ENCODE results near the gene TYW1.
"Not testable (repeated sequence)": the region's sequence is repeated elsewhere in the genome, so short reads cannot be mapped to it uniquely, and the experiment has no call there.

Gene TYW1

GRCh38 chr7:67091053-67091452, 94.4 kb downstream of the TYW1 start:
- WGBS (ENCODE audit: insufficient coverage, insufficient read length) = no CpG with 5 or more reads among the region's 2 CpGs
- H3K9me3 ChIP-seq (ENCODE audit: control insufficient read depth, insufficient read depth, low read length); H3K36me3 ChIP-seq (ENCODE audit: control insufficient read depth, insufficient read depth, low read length); H3K27me3 ChIP-seq (ENCODE audit: control insufficient read depth, insufficient read depth, low read length); DNase-seq (ENCODE audit: low read depth, low spot score); H3K4me1 ChIP-seq (ENCODE audit: control insufficient read depth, insufficient read depth, low read length); H3K27ac ChIP-seq (ENCODE audit: low read length); H3K4me3 ChIP-seq (ENCODE audit: low read length): not testable (repeated sequence)

- not testable (repeated sequence) for DNase-seq (ENCODE audit: low read depth, low spot score)
Measured at GRCh38 chr7:67098031-67098430, 101.4 kb downstream of the TYW1 start.

GRCh38 chr7:67099406-67099805, 102.8 kb downstream of the TYW1 start:
- not testable (repeated sequence) for H3K9me3 ChIP-seq (ENCODE audit: control insufficient read depth, insufficient read depth, low read length); H3K27me3 ChIP-seq (ENCODE audit: control insufficient read depth, insufficient read depth, low read length); H3K4me3 ChIP-seq (ENCODE audit: low read length); H3K36me3 ChIP-seq (ENCODE audit: control insufficient read depth, insufficient read depth, low read length); H3K4me1 ChIP-seq (ENCODE audit: control insufficient read depth, insufficient read depth, low read length); DNase-seq (ENCODE audit: low read depth, low spot score); H3K27ac ChIP-seq (ENCODE audit: low read length)
- WGBS (ENCODE audit: insufficient coverage, insufficient read length) = no CpG with 5 or more reads among the region's 5 CpGs

More at GRCh38 chr7:67098031-67098430, 101.4 kb downstream of the TYW1 start:
- H3K9me3 ChIP-seq (ENCODE audit: control insufficient read depth, insufficient read depth, low read length); H3K4me3 ChIP-seq (ENCODE audit: low read length); H3K36me3 ChIP-seq (ENCODE audit: control insufficient read depth, insufficient read depth, low read length); H3K27me3 ChIP-seq (ENCODE audit: control insufficient read depth, insufficient read depth, low read length); H3K4me1 ChIP-seq (ENCODE audit: control insufficient read depth, insufficient read depth, low read length); H3K27ac ChIP-seq (ENCODE audit: low read length): not testable (repeated sequence)
- WGBS (ENCODE audit: insufficient coverage, insufficient read length) = no CpG with 5 or more reads among the region's 1 CpG

- H3K9me3 ChIP-seq (ENCODE audit: control insufficient read depth, insufficient read depth, low read length); H3K4me1 ChIP-seq (ENCODE audit: control insufficient read depth, insufficient read depth, low read length); H3K27ac ChIP-seq (ENCODE audit: low read length); DNase-seq (ENCODE audit: low read depth, low spot score); H3K27me3 ChIP-seq (ENCODE audit: control insufficient read depth, insufficient read depth, low read length); H3K36me3 ChIP-seq (ENCODE audit: control insufficient read depth, insufficient read depth, low read length); H3K4me3 ChIP-seq (ENCODE audit: low read length): not testable (repeated sequence)
- no CpG with 5 or more reads among the region's 6 CpGs for WGBS (ENCODE audit: insufficient coverage, insufficient read length)
Measured at GRCh38 chr7:67100038-67100437, 103.4 kb downstream of the TYW1 start.

GRCh38 chr7:67100956-67101361, 104.3 kb downstream of the TYW1 start:
- no peak overlapping the region for H3K27ac ChIP-seq (ENCODE audit: low read length)
- WGBS (ENCODE audit: insufficient coverage, insufficient read length) = no CpG with 5 or more reads among the region's 4 CpGs

GRCh38 chr7:67104937-67105336, 108.3 kb downstream of the TYW1 start:
- H3K4me3 ChIP-seq (ENCODE audit: low read length); H3K4me1 ChIP-seq (ENCODE audit: control insufficient read depth, insufficient read depth, low read length); H3K36me3 ChIP-seq (ENCODE audit: control insufficient read depth, insufficient read depth, low read length); DNase-seq (ENCODE audit: low read depth, low spot score); H3K27ac ChIP-seq (ENCODE audit: low read length); H3K27me3 ChIP-seq (ENCODE audit: control insufficient read depth, insufficient read depth, low read length); H3K9me3 ChIP-seq (ENCODE audit: control insufficient read depth, insufficient read depth, low read length): not testable (repeated sequence)
- no CpG with 5 or more reads among the region's 4 CpGs for WGBS (ENCODE audit: insufficient coverage, insufficient read length)

More at GRCh38 chr7:67100956-67101361, 104.3 kb downstream of the TYW1 start:
- Histone ChIP-seq H3K4me1 (ENCODE audit: control insufficient read depth, insufficient read depth, low read length) (no peaks in the 10 kb centered on the region), H3K4me3 (ENCODE audit: low read length) (no peak overlapping the region), H3K36me3 (ENCODE audit: control insufficient read depth, insufficient read depth, low read length) (no peaks in the 10 kb centered on the region), H3K27me3 (ENCODE audit: control insufficient read depth, insufficient read depth, low read length) (no peaks in the 10 kb centered on the region), H3K9me3 (ENCODE audit: control insufficient read depth, insufficient read depth, low read length) (no peaks in the 10 kb centered on the region)
- DNase-seq (ENCODE audit: low read depth, low spot score) = no peak

- Histone ChIP-seq H3K27ac (ENCODE audit: low read length) (no peak overlapping the region), H3K27me3 (ENCODE audit: control insufficient read depth, insufficient read depth, low read length) (no peaks in the 10 kb centered on the region), H3K4me3 (ENCODE audit: low read length) (no peak overlapping the region), H3K4me1 (ENCODE audit: control insufficient read depth, insufficient read depth, low read length) (no peaks in the 10 kb centered on the region), H3K9me3 (ENCODE audit: control insufficient read depth, insufficient read depth, low read length) (no peaks in the 10 kb centered on the region), H3K36me3 (ENCODE audit: control insufficient read depth, insufficient read depth, low read length) (no peaks in the 10 kb centered on the region)
- WGBS (ENCODE audit: insufficient coverage, insufficient read length) = no CpG with 5 or more reads among the region's 4 CpGs
- DNase-seq (ENCODE audit: low read depth, low spot score) = no peak
Measured at GRCh38 chr7:67105377-67105776, 108.7 kb downstream of the TYW1 start.

GRCh38 chr7:67106255-67106654, 109.6 kb downstream of the TYW1 start:
- not testable (repeated sequence) for H3K27me3 ChIP-seq (ENCODE audit: control insufficient read depth, insufficient read depth, low read length); H3K9me3 ChIP-seq (ENCODE audit: control insufficient read depth, insufficient read depth, low read length); H3K4me1 ChIP-seq (ENCODE audit: control insufficient read depth, insufficient read depth, low read length); H3K27ac ChIP-seq (ENCODE audit: low read length); H3K4me3 ChIP-seq (ENCODE audit: low read length); H3K36me3 ChIP-seq (ENCODE audit: control insufficient read depth, insufficient read depth, low read length); DNase-seq (ENCODE audit: low read depth, low spot score)
- WGBS (ENCODE audit: insufficient coverage, insufficient read length) = no CpG with 5 or more reads among the region's 4 CpGs

GRCh38 chr7:67111342-67111741, 114.7 kb downstream of the TYW1 start:
- not testable (repeated sequence) for H3K27ac ChIP-seq (ENCODE audit: low read length); H3K27me3 ChIP-seq (ENCODE audit: control insufficient read depth, insufficient read depth, low read length); H3K9me3 ChIP-seq (ENCODE audit: control insufficient read depth, insufficient read depth, low read length); H3K36me3 ChIP-seq (ENCODE audit: control insufficient read depth, insufficient read depth, low read length); H3K4me1 ChIP-seq (ENCODE audit: control insufficient read depth, insufficient read depth, low read length); DNase-seq (ENCODE audit: low read depth, low spot score); H3K4me3 ChIP-seq (ENCODE audit: low read length)
- no CpG with 5 or more reads among the region's 2 CpGs for WGBS (ENCODE audit: insufficient coverage, insufficient read length)

- not testable (repeated sequence) for DNase-seq (ENCODE audit: low read depth, low spot score); H3K27me3 ChIP-seq (ENCODE audit: control insufficient read depth, insufficient read depth, low read length); H3K9me3 ChIP-seq (ENCODE audit: control insufficient read depth, insufficient read depth, low read length); H3K27ac ChIP-seq (ENCODE audit: low read length); H3K36me3 ChIP-seq (ENCODE audit: control insufficient read depth, insufficient read depth, low read length); H3K4me3 ChIP-seq (ENCODE audit: low read length); H3K4me1 ChIP-seq (ENCODE audit: control insufficient read depth, insufficient read depth, low read length)
Measured at GRCh38 chr7:67114483-67115246, 118.0 kb downstream of the TYW1 start.

GRCh38 chr7:67120491-67120890, 123.9 kb downstream of the TYW1 start:
- WGBS (ENCODE audit: insufficient coverage, insufficient read length) = no CpG with 5 or more reads among the region's 2 CpGs
- H3K4me3 ChIP-seq (ENCODE audit: low read length); H3K27ac ChIP-seq (ENCODE audit: low read length); H3K36me3 ChIP-seq (ENCODE audit: control insufficient read depth, insufficient read depth, low read length); H3K9me3 ChIP-seq (ENCODE audit: control insufficient read depth, insufficient read depth, low read length); H3K4me1 ChIP-seq (ENCODE audit: control insufficient read depth, insufficient read depth, low read length); H3K27me3 ChIP-seq (ENCODE audit: control insufficient read depth, insufficient read depth, low read length); DNase-seq (ENCODE audit: low read depth, low spot score): not testable (repeated sequence)
